Motor neuron (in vitro differentiated cells): Measurements from ENCODE around the gene IPO9. TPM values are rescaled to one million over a fixed set of nuclear protein-coding genes. Genes with fewer than 3 reads are reported as not detected.

Experiments used
- ATAC-seq, 8 experiments: fragments of 200-7000 bp; cut with Tn5 transposase; replicated peaks in 6 of 8; 2 replicates each; pipeline ENCODE4 v1.8.0; 2021; ENCODE audit warnings: mild to moderate bottlenecking in 8 of 8, moderate library complexity in 8 of 8
- H3K27ac ChIP-seq, 2 donors: fragments of 250-450 bp; sonication (Bioruptor Pico); 2 replicates each; pipeline ENCODE4 v1.9.0; 2021; ENCODE audit warnings: antibody characterized with exemption in 2 of 2, mild to moderate bottlenecking in 2 of 2, moderate library complexity in 1 of 2
- H3K4me1 ChIP-seq, 2 donors: fragments of 250-450 bp; sonication (Bioruptor Pico); replicated peaks in 1 of 2; 2 replicates each; pipeline ENCODE4 v1.6.1; 2021; ENCODE audit warnings: antibody characterized with exemption in 2 of 2, mild to moderate bottlenecking in 2 of 2, moderate library complexity in 1 of 2
- H3K4me3 ChIP-seq, 5 donors: fragments of 250-450 bp; sonication (Bioruptor Pico); 2 replicates each; pipeline ENCODE4 v1.9.0; 2021; ENCODE audit warnings: antibody characterized with exemption in 5 of 5, mild to moderate bottlenecking in 5 of 5, moderate library complexity in 4 of 5
- WGBS, 10 experiments: fragments of 450-650 bp; shearing (Covaris generic); methylation state at CpG; one replicate each; pipeline ENCODE4 v1.0.0; 2022; 5-methylcytosine and 5-hydroxymethylcytosine counted together
- in situ Hi-C, 9 experiments: fragments of 400-800 bp; cut with MboI; loops; one replicate each; pipeline ENCODE4 v1.15.0; 2021; ENCODE audit warnings: low sequenced_read_pairs in 9 of 9, low pct_unique_long_range_greater_than_20kb in 2 of 9; ENCODE audit not compliant: unreplicated experiment in 9 of 9
- total RNA-seq, 8 experiments: library from RNA; unstranded; fragments of 300-600 nt; gene quantifications; 2 replicates each; pipeline versions ENCODE4 v1.2.3 to v1.2.4, GENCODE V29; 2022

IPO9 gene
- total RNA-seq, 8 experiments from 2014 or later: 16.9 to 69.8 (median 46.7) TPM

DNA sequence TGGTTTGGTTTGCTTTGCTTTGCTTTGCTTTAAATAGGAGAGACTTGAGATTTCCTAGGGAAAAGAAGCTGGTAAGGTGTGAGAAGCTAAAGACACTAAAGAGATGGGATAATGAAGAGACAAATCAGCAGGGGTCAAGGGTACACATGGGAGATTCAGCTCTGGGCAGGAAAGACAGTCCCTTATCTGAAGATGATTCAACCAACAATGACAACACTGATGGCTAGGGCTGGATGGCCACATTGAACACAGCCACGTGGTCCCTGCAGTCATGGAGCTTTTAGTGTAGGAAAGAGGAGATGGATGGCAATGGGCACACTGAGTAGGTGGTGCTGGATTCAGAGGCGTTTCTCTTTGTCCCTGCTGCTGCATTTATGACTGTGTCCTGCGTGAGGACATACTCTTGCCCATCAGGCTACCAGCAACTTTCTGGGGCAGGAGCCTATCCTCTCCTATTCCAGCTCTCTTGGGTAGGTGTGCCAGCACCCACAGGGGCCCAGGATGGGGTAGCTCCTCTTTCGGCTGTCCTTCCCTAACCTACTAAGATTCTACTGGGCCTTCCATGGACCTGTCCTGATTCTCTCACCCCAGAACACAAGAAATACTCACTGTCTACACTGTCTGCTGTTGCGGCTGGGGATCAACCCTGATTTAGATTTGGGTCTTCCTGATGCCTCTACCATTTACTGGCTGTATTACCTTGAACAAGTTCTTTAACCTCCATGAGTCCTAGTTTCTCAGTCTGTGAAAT, 58.3 kb downstream of the IPO9 start:
- no peak for ATAC-seq
- no peak overlapping the region for H3K4me3 ChIP-seq
- no peak overlapping the region for H3K27ac ChIP-seq
- WGBS, 10 experiments: 63 to 100% (median 84%) methylated on average over 1 to 4 of the region's 5 CpGs; no CpG with 5 or more reads in 1 of the 10 experiments
- peaks cover 0 to 10% of the 10 kb centered on the region in 2 donors for H3K4me1 ChIP-seq
- in situ Hi-C loops: loop anchor here in 5 of 9 experiments (25.0 kb wide), 3 partner anchors 100 to 250 kb away; partner anchors contain the start of genes ARL8A (in 4 of the 5), GPR37L1 (in 1 of the 5) and RNPEP (in 1 of the 5)

DNA sequence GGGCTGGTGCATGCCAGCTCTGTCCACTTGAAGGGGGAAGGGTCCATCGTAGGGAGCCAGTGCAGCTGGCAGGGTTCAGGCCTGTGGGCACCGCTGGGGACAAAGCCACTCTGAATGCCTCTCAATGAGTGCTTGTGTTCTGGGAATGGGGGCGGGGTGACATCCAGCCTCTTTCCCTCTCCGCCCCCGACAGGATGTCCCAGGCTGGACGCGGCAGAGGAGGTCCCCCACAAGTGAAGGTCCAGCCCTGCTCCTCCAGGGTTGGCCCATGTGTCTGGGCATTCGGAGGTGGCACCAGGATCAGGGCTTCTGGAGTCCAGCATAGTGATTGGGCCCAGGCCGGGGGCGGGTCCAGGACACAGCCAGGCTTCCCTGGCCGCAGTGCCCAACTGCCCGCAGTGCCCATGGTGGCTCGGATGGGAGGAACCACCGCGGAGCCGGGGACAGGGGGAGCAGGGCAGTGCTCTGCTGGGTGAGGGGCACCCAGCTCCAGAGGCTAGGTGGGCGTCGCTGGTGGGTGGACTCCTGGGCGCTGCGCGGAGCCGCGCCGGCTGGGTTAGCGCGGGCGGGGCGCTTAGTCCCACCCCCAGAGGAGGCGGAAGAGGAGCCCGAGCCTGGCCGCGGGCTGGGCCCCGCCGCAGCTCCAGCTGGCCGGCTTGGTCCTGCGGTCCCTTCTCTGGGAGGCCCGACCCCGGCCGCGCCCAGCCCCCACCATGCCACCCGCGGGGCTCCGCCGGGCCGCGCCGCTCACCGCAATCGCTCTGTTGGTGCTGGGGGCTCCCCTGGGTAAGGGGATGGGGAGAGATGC, 59.5 kb downstream of the IPO9 start, which contains the start of gene SHISA4:
SHISA4 (plus strand) TSS at position 617 of the 808 bp plus-strand sequence; CDS start at position 714, 97 bp downstream.
- in situ Hi-C loops: loop anchor here in 5 of 9 experiments (25.0 kb wide), 3 partner anchors 99 to 249 kb away; partner anchors contain the start of genes ARL8A (in 4 of the 5), GPR37L1 (in 1 of the 5) and RNPEP (in 1 of the 5)
- Histone ChIP-seq H3K4me1 (peaks cover 0 to 10% of the 10 kb centered on the region in 2 donors), H3K27ac (no peak within 1 kb of the TSS), H3K4me3 (peak within 1 kb of the TSS; percentile 23 to 42 (median 40))
- peak; percentile 78 to 87 (median 84) for ATAC-seq
- WGBS, 10 experiments: 9 to 60% (median 39%) methylated on average over 1 to 9 of the region's 49 CpGs; no CpG with 5 or more reads in 4 of the 10 experiments

DNA sequence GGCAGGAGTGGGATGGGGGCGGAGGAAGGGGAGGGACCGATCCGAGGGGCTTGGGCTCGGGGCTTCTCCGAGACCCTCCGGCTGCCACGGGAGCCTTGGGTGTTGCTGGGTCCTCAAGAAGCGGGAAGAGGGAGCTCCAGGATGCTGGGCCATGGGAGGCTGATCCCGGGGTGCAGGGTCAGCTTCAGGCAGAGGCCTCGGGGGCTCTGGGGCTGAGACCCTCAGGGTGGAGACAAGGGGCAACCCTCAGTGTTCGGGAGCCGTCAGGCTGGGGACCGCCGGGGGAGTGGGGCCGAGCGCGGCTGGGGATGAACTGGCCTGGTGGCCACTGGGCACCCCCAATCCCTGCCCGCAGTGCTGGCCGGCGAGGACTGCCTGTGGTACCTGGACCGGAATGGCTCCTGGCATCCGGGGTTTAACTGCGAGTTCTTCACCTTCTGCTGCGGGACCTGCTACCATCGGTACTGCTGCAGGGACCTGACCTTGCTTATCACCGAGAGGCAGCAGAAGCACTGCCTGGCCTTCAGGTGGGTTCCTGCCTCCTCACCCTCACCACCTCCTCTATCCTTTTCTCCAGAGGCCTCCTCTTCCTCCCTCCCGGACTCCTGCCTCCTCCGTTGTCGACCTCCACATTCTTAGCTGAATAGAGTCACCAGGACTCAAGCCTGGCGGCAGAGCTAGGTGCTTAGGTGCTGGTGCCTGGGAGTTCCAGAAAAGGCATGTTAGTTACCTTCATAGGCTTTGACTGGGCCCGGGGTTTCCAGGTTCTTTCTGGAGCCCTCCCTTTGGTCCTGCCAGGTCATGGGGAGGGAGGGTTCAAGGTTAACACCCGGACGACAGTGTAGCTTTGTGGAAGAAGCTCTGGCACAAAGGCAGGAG, 60.4 kb downstream of the IPO9 start:
- Histone ChIP-seq H3K4me3 (peak overlapping the region; percentile 23 to 42 (median 40)), H3K4me1 (peaks cover 0 to 10% of the 10 kb centered on the region in 2 donors), H3K27ac (no peak overlapping the region)
- ATAC-seq: peak in 1 of 8 experiments; percentile 7
- in situ Hi-C loops: loop anchor here in 5 of 9 experiments (25.0 kb wide), 3 partner anchors 98 to 248 kb away; partner anchors contain the start of genes ARL8A (in 4 of the 5), GPR37L1 (in 1 of the 5) and RNPEP (in 1 of the 5)
- WGBS, 10 experiments: 30 to 78% (median 67%) methylated on average over 3 to 12 of the region's 33 CpGs; no CpG with 5 or more reads in 2 of the 10 experiments

DNA sequence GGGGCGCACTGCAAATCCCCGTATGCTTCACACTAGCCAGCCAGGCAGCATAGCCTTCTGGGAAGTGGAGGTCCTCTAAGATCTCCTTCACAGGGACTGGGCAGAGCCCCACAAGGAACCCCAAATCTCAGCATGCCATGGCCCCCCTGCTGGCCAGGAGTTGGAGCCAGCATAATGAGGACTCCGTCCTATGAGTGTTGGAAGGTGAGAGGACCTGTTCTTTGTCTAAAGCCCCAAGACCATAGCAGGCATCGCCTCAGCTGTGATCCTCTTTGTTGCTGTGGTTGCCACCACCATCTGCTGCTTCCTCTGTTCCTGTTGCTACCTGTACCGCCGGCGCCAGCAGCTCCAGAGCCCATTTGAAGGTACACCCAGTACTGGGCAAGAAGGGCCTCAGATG, 61.3 kb downstream of the IPO9 start:
- ATAC-seq: no peak
- no peak overlapping the region for H3K27ac ChIP-seq
- WGBS, 10 experiments: 80 to 100% (median 92%) methylated on average over 1 to 6 of the region's 7 CpGs; no CpG with 5 or more reads in 4 of the 10 experiments
- H3K4me3 ChIP-seq: no peak overlapping the region
- H3K4me1 ChIP-seq: peaks cover 0 to 10% of the 10 kb centered on the region in 2 donors
- in situ Hi-C loops: loop anchor here in 6 of 9 experiments (10.0 to 25.0 kb wide), 4 partner anchors 97 to 247 kb away; partner anchors contain the start of genes ARL8A (in 4 of the 6), GPR37L1 (in 1 of the 6) and RNPEP (in 1 of the 6)

DNA sequence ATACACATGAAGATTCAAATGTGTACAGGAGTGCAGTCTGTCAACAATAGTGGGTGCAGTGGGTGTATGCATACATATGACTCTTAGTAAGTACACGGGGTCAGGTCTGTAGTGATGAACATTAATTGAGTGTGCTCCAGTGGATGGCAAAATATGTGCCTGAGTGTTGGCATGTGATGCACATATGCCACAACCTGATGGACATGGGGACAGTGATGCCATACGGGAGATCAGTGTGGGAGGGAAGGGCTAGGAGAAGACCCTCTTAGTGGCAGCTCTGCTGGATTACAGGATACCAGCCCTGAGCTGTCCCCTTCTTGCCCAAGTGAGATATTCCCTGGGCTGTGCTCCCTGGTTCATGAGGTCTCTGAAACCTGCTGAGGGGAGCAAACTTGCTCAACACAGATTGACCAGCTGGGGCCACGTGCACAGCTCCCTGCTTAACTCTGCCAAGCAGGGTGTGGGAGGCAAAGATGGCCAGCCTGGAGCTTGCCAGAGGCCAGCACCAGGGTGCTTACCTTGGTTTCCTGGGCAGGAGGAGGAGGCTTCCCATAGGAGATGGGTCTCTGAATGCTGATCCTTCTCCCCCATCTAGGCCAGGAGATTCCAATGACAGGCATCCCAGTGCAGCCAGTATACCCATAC, 62.0 kb downstream of the IPO9 start:
- in situ Hi-C loops: loop anchor here in 6 of 9 experiments (10.0 to 25.0 kb wide), 4 partner anchors 96 to 246 kb away; partner anchors contain the start of genes ARL8A (in 4 of the 6), GPR37L1 (in 1 of the 6) and RNPEP (in 1 of the 6)
- Histone ChIP-seq H3K27ac (no peak overlapping the region), H3K4me3 (no peak overlapping the region), H3K4me1 (peaks cover 0 to 10% of the 10 kb centered on the region in 2 donors)
- no peak for ATAC-seq
- WGBS, 10 experiments: 58 to 100% (median 70%) methylated on average over 1 to 3 of the region's 3 CpGs; no CpG with 5 or more reads in 2 of the 10 experiments

DNA sequence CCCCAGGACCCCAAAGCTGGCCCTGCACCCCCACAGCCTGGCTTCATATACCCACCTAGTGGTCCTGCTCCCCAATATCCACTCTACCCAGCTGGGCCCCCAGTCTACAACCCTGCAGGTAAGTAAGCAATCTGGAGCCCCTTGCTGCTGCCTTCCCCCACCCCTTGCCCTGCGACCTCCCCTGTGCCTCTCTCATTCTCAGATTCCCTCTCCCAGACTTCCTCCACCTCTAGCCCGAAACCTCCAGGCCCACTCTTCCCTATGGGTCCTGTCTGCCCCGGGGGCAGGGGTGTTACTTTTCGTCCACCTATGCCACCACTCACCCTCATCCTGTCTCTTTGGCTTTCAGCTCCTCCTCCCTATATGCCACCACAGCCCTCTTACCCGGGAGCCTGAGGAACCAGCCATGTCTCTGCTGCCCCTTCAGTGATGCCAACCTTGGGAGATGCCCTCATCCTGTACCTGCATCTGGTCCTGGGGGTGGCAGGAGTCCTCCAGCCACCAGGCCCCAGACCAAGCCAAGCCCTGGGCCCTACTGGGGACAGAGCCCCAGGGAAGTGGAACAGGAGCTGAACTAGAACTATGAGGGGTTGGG, 62.6 kb downstream of the IPO9 start:
- in situ Hi-C loops: loop anchor here in 6 of 9 experiments (10.0 to 25.0 kb wide), 4 partner anchors 96 to 246 kb away; partner anchors contain the start of genes ARL8A (in 4 of the 6), GPR37L1 (in 1 of the 6) and RNPEP (in 1 of the 6)
- H3K4me3 ChIP-seq: no peak overlapping the region
- WGBS, 10 experiments: 59 to 75% (median 64%) methylated on average over 3 to 5 of the region's 5 CpGs; no CpG with 5 or more reads in 7 of the 10 experiments
- no peak for ATAC-seq
- H3K4me1 ChIP-seq: peaks cover 0 to 13% of the 10 kb centered on the region in 2 donors
- H3K27ac ChIP-seq: no peak overlapping the region

DNA sequence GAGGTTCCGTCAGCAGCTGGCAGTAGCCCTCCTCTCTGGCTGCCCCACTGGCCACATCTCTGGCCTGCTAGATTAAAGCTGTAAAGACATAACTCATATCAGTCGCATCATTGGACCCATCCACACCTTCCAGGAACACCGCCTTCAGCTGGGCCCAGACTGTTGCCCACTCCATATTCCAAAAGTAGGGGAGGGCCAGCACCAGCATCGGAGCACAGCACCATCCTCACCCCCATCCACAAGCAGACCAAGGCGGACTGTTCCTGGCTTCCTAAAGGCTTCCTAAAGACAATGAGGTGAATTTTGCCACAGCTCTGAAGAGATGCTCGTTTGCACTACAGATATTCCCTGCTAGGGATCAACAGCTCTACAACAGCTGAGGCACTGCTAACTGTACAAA, 63.3 kb downstream of the IPO9 start:
- peaks cover 0 to 13% of the 10 kb centered on the region in 2 donors for H3K4me1 ChIP-seq
- no peak overlapping the region for H3K4me3 ChIP-seq
- ATAC-seq: no peak
- no peak overlapping the region for H3K27ac ChIP-seq
- WGBS, 10 experiments: 72 to 100% (median 78%) methylated on average over 1 to 6 of the region's 6 CpGs; no CpG with 5 or more reads in 4 of the 10 experiments
- in situ Hi-C loops: loop anchor here in 6 of 9 experiments (10.0 to 25.0 kb wide), 4 partner anchors 95 to 245 kb away; partner anchors contain the start of genes ARL8A (in 4 of the 6), GPR37L1 (in 1 of the 6) and RNPEP (in 1 of the 6)

DNA sequence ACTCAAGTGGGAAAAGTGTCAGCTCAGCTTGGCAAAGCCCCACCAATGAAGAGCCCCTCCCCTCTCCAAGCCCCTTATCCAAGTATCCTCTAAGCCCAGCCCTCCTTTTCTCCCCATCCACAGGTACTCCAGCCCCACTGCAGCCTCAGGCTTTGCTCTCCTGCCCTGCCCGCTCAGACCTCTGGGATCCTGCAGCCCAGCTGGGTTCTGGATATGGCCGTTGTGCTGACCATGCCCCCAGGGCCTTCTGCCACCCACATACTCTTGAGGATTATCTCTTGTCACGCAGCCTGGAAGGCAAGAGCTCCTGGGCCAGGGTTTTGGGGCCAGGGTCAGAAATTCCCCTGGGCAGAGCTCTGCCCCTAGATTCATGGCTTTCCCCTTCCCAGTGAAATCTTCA, 64.5 kb downstream of the IPO9 start:
- H3K4me3 ChIP-seq: no peak overlapping the region
- 0 to 100% (median 73%) methylated on average over 1 to 2 of the region's 3 CpGs; no CpG with 5 or more reads in 5 of the 10 experiments for WGBS, 10 experiments
- H3K4me1 ChIP-seq: peaks cover 0 to 12% of the 10 kb centered on the region in 2 donors
- H3K27ac ChIP-seq: no peak overlapping the region
- in situ Hi-C loops: loop anchor here in 6 of 9 experiments (10.0 to 25.0 kb wide), 4 partner anchors 94 to 244 kb away; partner anchors contain the start of genes ARL8A (in 4 of the 6), GPR37L1 (in 1 of the 6) and RNPEP (in 1 of the 6)
- ATAC-seq: no peak

DNA sequence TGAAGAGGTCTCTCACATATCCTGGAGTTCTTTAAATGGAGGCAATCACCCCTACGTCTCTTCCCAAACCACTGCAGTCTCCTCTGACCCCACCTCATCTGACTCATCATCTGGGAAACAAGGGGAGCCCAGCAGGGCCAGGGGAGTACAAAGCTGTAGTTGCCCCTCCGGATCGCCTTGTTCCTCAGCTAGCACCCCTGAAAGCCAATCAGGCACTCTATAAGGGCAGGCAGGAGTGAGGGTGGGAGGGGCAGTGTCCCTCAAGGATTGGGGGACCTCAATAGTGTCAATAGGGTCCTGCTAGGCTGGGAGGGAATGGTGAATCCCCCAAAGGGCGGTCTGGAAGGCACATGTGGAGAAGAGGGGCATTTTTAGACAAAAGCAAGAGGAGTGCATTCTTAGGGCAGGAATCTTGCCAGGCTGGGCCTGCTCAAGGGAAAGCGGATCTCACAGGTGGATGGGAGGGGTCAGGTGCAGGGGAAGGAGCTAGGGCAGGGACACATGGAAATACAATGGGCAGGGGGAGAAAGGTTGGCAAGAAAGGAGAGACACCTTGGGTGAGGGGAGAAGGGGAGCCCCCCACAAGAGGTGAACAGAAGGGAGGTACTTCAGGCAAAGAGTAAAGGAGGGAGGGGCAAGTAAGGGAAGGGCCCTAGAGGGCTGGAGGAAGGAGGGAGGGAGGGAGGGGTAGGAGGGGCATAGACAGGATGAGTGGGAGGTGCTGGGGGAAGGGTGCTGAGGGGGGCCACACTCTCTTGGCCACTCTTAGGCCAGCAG, 65.6 kb downstream of the IPO9 start:
- Histone ChIP-seq H3K4me1 (peaks cover 0 to 4% of the 10 kb centered on the region in 2 donors), H3K4me3 (no peak overlapping the region), H3K27ac (no peak overlapping the region)
- WGBS, 10 experiments: 48 to 86% (median 79%) methylated on average over 1 to 4 of the region's 5 CpGs; no CpG with 5 or more reads in 4 of the 10 experiments
- in situ Hi-C loops: loop anchor here in 6 of 9 experiments (5.0 to 25.0 kb wide), 5 partner anchors 78 to 243 kb away; partner anchors contain the start of genes ARL8A (in 4 of the 6), GPR37L1 (in 1 of the 6) and RNPEP (in 1 of the 6)
- ATAC-seq: no peak
